AG04450 (cell line): ENCODE results near the gene CRYBB2. TPM values are rescaled to one million over a fixed set of nuclear protein-coding genes. Genes with fewer than 3 reads are reported as not detected.
"Not testable (repeated sequence)": the region's sequence is repeated elsewhere in the genome, so short reads cannot be mapped to it uniquely, and the experiment has no call there.

Source experiments
- CTCF ChIA-PET: fragments of 300-600, 350-600 bp; formaldehyde crosslinking; extraction: SDS; loops from one replicate; lab custom pipeline; 2022; ENCODE audit warnings: antibody characterized with exemption, inconsistent platforms; lab: Charles Lee
- POLR2A ChIA-PET: fragments of 350-600 bp; formaldehyde crosslinking; extraction: SDS; loops from one replicate; lab custom pipeline; 2021; ENCODE audit warnings: antibody characterized with exemption, inconsistent platforms; lab: Yijun Ruan, JAX
- DNase-seq: peaks from one replicate; pipeline ENCODE4 v3.0.0-alpha.2; 2011; ENCODE audit warnings: low read depth, low spot score
- H3K27ac ChIP-seq: one replicate; pipeline ENCODE4 v1.5.1; 2012; ENCODE audit warnings: low read depth, low read length, control low read depth
- H3K27me3 ChIP-seq: one replicate; pipeline ENCODE4 v1.6.0; 2012; ENCODE audit warnings: low read length; ENCODE audit not compliant: control insufficient read depth, insufficient read depth
- H3K4me3 ChIP-seq: 2 replicates; pipeline ENCODE4 v1.5.1; 2011; ENCODE audit warnings: mild to moderate bottlenecking, low read depth, low read length, control low read depth
- H3K9me3 ChIP-seq: 2 replicates; pipeline ENCODE4 v1.5.1; 2012; ENCODE audit warnings: low read length; ENCODE audit not compliant: control insufficient read depth, insufficient read depth
- polyA plus RNA-seq: library from polyadenylated mRNA; depleted of rRNA; stranded (reverse); fragments of >200 nt; gene quantifications from 2 replicates; pipeline ENCODE4 v1.2.3, GENCODE V29; 2011
- TF ChIP-seq, protein P1 (sequence below): IDR thresholded peaks from 2 replicates; pipeline ENCODE4 v1.5.1; 2011; ENCODE audit warnings: low read depth, low read length, control low read depth, inconsistent platforms

CRYBB2 gene
- polyA plus RNA-seq, 1 experiment = 1.7 TPM

DNA sequence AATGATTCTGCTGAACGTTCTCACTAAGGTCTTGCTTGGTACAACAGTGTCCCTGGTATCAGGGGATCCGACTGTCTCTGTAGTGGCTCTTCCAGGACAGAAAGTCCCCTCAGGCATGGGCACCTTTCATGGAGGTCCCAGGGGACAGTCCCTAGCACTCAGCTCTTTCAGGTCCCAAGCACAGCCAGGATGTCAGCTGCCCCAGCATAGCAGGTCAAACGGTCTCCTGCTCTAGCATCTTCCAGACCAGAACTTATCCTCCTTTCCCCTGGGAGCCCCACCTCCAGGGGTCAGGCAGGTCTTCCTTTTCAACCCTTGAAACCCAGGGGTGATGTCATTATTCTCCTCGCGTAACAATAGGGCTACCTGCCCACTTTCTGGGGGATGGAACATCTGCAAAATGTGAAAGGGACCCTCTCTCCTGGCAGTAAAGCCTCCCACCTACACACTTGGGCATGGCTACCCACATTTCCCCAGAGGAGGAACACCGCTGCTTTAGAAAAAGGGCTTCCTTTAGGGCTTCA, 44.5 kb upstream of the CRYBB2 start:
- POLR2A ChIA-PET = no interaction called here
- CTCF ChIA-PET = interaction anchor here (1.0 kb wide), 1 partner anchor 28 kb away, joined by 3 read pairs; no protein-coding TSS in a partner anchor
- TF ChIP-seq, protein P1, sequence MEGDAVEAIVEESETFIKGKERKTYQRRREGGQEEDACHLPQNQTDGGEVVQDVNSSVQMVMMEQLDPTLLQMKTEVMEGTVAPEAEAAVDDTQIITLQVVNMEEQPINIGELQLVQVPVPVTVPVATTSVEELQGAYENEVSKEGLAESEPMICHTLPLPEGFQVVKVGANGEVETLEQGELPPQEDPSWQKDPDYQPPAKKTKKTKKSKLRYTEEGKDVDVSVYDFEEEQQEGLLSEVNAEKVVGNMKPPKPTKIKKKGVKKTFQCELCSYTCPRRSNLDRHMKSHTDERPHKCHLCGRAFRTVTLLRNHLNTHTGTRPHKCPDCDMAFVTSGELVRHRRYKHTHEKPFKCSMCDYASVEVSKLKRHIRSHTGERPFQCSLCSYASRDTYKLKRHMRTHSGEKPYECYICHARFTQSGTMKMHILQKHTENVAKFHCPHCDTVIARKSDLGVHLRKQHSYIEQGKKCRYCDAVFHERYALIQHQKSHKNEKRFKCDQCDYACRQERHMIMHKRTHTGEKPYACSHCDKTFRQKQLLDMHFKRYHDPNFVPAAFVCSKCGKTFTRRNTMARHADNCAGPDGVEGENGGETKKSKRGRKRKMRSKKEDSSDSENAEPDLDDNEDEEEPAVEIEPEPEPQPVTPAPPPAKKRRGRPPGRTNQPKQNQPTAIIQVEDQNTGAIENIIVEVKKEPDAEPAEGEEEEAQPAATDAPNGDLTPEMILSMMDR = no peak
- Histone ChIP-seq H3K27me3 (no peaks in the 10 kb centered on the region), H3K4me3 (no peak overlapping the region), H3K9me3 (peaks cover 11% of the 10 kb centered on the region; the same call in 1 of the 2 replicates), H3K27ac (no peak overlapping the region)
- no peak for DNase-seq

DNA sequence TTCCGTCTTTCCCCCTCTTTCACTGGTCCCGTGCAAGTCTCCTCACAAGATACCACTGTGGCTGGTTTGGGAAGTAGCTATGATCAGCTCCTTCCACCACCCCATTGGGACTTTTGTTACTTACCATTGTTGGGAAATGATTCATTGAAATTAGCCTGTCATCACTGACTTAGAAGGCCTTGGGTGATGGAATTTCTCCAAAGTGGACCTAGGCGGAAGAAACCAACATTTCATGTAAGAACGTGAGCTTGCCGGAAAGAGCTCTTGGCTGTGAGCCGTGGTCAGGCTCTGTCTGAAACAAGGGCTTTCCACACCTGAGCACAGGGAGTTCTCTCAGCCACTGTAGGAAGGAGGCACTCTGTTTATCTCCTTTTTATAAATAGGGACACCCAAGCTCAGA, 43.3 kb upstream of the CRYBB2 start:
- Histone ChIP-seq H3K4me3 (no peak overlapping the region), H3K27me3 (no peaks in the 10 kb centered on the region), H3K9me3 (peaks cover 11% of the 10 kb centered on the region; the same call in 1 of the 2 replicates), H3K27ac (no peak overlapping the region)
- ChIA-PET POLR2A (no interaction called here), CTCF (interaction anchor here (1.0 kb wide), 1 partner anchor 26 kb away, joined by 3 read pairs; no protein-coding TSS in a partner anchor)
- DNase-seq = no peak
- TF ChIP-seq, protein P1 = no peak

DNA sequence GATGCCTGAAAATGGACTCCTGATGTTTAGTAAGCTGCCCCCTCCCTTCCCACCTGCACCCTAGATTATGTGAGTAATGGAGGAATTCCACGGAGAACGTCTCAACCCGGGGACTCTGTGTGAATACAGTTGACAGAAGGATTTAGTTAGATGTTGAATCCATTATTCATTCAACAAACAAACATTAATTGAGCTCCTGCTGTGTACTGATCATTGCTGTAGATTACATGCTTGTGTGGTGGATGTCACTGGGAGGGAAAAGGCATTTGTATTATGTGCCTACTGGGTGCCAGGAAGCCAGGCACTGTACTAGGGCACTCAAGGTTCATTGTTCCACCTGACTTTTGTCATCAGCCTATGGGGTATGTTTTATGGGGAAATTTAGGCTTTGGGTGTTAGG, 42.6 kb upstream of the CRYBB2 start:
- Histone ChIP-seq H3K27me3 (no peaks in the 10 kb centered on the region), H3K27ac (no peak overlapping the region), H3K4me3 (no peak overlapping the region), H3K9me3 (peaks cover 11% of the 10 kb centered on the region; the same call in 1 of the 2 replicates)
- ChIA-PET POLR2A (no interaction called here), CTCF (interaction anchor here (1.0 kb wide), 1 partner anchor 25 kb away, joined by 3 read pairs; no protein-coding TSS in a partner anchor)
- TF ChIP-seq, protein P1 = no peak
- no peak for DNase-seq

GRCh38 chr22:25177226-25177625, 42.2 kb upstream of the CRYBB2 start:
- DNase-seq = no peak
- Histone ChIP-seq H3K9me3 (peaks cover 11% of the 10 kb centered on the region; the same call in 1 of the 2 replicates), H3K27me3 (no peaks in the 10 kb centered on the region), H3K4me3 (no peak overlapping the region), H3K27ac (no peak overlapping the region)
- CTCF ChIA-PET = no interaction called here
- TF ChIP-seq, protein P1 = no peak
- POLR2A ChIA-PET = no interaction called here

DNA sequence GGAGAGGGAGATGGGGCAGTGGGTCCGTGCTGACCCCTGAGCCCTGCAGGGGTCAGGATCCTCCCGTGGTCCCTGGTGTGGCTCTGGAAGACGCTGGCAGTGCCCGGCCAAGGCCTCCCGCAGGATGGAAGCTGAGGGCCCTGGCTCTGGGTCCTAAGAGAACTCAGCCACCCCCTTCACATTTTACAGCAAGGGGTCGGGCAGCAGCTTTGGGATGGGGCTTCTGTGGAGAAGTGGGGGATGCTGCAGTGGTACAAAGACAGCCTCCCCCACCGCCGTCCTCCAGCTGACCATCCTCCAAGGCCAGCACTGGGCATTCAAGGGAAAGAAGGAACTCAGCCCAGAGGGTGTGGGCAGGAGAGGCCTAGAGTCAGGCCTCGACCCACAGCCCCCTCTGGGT, 41.5 kb upstream of the CRYBB2 start:
- TF ChIP-seq, protein P1 = no peak
- Histone ChIP-seq H3K9me3 (peaks cover 11% of the 10 kb centered on the region; the same call in 1 of the 2 replicates), H3K27me3 (no peaks in the 10 kb centered on the region), H3K4me3 (no peak overlapping the region), H3K27ac (no peak overlapping the region)
- no peak for DNase-seq
- ChIA-PET CTCF (no interaction called here), POLR2A (no interaction called here)

DNA sequence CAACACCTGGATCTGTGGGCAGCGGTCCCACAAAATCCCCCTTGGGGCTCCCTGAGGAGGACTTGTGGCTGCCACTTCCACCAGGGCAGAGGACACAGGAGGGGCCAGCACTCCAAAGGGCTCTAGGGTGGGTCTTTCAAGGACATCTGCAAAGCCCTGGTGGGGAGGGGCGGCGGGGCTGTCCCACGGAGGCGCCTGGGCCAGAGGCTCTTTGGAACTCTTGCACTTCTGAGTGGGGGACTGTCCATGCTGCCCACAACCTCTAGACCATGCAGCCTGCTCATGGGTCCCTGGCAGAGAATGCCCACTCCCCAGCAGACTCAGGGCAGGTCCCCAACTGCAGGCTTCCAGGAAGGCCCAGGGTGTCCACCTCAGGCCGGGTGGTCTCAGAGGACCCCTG, 41.1 kb upstream of the CRYBB2 start:
- H3K4me3 ChIP-seq, H3K27me3 ChIP-seq, H3K27ac ChIP-seq, CTCF ChIA-PET, DNase-seq, POLR2A ChIA-PET: not testable (repeated sequence)
- peaks cover 11% of the 10 kb centered on the region; the same call in 1 of the 2 replicates for H3K9me3 ChIP-seq

DNA sequence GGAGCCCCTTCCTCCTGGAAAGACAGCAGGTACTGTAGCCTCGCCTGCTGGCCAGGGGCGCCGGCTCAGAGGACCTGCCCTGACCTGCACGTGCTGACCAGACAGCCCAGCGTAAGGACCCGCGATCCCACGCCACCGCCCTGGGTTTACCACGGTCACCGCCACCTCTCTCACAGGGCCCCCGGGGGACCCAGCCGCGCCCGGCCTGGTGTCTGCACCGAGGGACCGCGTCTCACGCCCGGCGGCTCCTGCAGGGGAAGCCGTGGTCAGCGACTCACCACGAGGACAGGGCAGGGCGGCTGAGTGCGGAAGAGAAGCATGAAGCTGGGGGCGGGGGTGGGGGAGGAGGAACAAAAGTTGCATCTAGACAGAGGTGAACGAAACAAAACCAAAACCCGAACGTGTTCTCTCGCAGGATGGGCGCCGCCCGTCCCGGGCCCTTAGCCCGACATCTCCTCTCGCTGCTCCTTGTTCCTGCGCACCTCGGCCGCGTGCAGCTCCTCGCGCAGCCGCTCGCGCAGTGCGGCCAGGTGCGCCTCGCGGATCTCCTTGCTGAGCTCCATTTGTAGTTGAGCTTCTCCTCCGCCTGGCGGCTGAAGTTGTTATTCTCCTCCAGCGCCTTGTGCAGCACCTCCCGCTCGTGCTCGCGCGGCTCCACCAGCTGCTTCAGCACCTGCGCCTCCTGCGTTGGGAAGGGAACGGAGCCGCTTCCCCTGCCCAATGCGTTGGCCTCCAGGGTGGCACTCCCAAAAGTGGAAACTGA, 40.4 kb upstream of the CRYBB2 start:
- H3K27me3 ChIP-seq, DNase-seq, H3K27ac ChIP-seq, POLR2A ChIA-PET, H3K4me3 ChIP-seq: not testable (repeated sequence)
- H3K9me3 ChIP-seq = peaks cover 11% of the 10 kb centered on the region; the same call in 1 of the 2 replicates
- CTCF ChIA-PET = interaction anchor here (1.5 kb wide), 1 partner anchor 23 kb away, joined by 3 read pairs; no protein-coding TSS in a partner anchor
